GM12874 (cell line): Measurements from ENCODE around the gene LTBP1.

Source experiments
- TF ChIP-seq, protein P1 (sequence below): IDR thresholded peaks from 2 replicates; pipeline ENCODE4 v1.5.1; 2011; ENCODE audit warnings: low read depth, mild to moderate bottlenecking, control low read depth, low read length, moderate library complexity; ENCODE audit not compliant: insufficient read depth

Gene LTBP1

GRCh38 chr2:33086400-33087015 lies 139.8 kb downstream of the LTBP1 start:
- TF ChIP-seq, protein P1, sequence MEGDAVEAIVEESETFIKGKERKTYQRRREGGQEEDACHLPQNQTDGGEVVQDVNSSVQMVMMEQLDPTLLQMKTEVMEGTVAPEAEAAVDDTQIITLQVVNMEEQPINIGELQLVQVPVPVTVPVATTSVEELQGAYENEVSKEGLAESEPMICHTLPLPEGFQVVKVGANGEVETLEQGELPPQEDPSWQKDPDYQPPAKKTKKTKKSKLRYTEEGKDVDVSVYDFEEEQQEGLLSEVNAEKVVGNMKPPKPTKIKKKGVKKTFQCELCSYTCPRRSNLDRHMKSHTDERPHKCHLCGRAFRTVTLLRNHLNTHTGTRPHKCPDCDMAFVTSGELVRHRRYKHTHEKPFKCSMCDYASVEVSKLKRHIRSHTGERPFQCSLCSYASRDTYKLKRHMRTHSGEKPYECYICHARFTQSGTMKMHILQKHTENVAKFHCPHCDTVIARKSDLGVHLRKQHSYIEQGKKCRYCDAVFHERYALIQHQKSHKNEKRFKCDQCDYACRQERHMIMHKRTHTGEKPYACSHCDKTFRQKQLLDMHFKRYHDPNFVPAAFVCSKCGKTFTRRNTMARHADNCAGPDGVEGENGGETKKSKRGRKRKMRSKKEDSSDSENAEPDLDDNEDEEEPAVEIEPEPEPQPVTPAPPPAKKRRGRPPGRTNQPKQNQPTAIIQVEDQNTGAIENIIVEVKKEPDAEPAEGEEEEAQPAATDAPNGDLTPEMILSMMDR: no peak

- TF ChIP-seq, protein P1: no peak
Observed at GRCh38 chr2:33090553-33091134, 143.9 kb downstream of the LTBP1 start.

DNA sequence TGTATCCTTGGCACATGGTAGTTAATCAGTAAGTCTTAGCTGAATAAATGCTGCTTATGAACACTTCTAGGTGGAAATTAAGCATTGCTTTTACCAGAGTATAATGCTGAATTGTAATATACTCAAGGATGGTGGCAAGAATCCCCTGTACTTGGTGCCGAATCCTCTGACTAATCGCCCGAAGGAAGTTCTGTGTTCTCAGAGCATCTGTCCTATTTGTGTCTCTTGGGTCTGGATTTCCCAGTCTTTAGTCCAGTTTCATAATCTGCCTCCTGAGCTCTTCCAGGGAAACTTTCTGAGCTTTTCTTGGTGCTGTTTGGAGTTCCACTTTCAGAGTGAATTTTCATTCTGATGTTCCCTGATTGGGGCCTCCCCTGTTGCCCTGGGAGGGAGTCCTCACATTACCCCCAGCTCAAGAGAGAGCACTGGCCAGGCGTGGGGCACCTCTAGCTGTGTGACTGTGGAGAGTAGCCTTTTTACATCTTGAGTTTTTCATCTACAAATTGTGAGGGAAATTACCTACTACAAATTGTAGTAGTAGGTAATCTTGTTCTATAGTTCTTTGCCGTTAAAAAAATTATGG lies 144.9 kb downstream of the LTBP1 start:
- TF ChIP-seq, protein P1: no peak

GRCh38 chr2:33093283-33093993 lies 146.7 kb downstream of the LTBP1 start:
- TF ChIP-seq, protein P1: no peak

DNA sequence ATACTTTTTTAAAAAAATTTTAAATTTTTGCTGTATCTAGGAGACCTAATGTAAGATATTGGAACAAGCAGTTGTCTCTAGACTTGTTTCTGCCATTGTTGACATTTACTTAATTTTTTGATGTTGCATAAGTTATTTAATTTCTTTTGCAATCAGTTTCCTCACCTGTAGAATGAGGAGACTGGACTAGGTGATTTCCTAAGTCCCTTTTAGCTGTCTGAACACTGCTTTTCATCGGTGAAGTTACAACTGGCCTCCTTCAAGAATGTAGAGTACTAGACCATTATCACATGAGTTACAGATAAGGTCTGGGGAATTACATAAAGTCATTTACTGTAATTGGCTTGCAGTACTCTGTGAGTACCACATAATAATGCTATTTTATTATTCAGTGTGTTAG lies 147.6 kb downstream of the LTBP1 start:
- TF ChIP-seq, protein P1: no peak

- TF ChIP-seq, protein P1: no peak
Observed at GRCh38 chr2:33099989-33100388, 153.2 kb downstream of the LTBP1 start.

GRCh38 chr2:33100921-33101320 lies 154.2 kb downstream of the LTBP1 start:
- TF ChIP-seq, protein P1: no peak
